ENCODE data around the gene PROM2. TPM values are rescaled to one million over a fixed set of nuclear protein-coding genes. Genes with fewer than 3 reads are reported as not detected.

The PROM2 gene
- total RNA-seq, 6 experiments from 2014 or later = 0.12 to 0.68 (median 0.35) TPM; not detected in 1

DNA sequence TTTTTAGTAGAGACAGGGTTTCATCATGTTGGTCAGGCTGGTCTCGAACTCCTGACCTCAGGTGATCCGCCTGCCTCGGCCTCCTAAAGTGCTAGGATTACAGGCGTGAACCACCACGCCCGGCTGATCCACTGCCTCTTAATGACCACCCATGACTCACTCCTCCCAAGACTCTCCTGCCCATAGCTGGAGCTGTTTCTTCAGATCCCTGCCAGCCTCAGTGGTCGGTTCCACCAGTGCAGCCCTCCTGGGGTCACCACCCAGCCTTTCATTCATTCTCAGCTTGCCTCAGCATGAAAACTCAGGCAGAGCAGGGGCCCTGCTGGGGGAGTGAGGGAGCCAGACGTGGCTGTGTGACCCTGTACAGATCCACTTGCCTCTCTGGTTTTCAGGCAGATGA is 35.4 kb downstream of the PROM2 start:
- no peaks in the 10 kb centered on the region for H3K9me3 Mint-ChIP-seq
- no peak for DNase-seq
- TF ChIP-seq, protein P1, sequence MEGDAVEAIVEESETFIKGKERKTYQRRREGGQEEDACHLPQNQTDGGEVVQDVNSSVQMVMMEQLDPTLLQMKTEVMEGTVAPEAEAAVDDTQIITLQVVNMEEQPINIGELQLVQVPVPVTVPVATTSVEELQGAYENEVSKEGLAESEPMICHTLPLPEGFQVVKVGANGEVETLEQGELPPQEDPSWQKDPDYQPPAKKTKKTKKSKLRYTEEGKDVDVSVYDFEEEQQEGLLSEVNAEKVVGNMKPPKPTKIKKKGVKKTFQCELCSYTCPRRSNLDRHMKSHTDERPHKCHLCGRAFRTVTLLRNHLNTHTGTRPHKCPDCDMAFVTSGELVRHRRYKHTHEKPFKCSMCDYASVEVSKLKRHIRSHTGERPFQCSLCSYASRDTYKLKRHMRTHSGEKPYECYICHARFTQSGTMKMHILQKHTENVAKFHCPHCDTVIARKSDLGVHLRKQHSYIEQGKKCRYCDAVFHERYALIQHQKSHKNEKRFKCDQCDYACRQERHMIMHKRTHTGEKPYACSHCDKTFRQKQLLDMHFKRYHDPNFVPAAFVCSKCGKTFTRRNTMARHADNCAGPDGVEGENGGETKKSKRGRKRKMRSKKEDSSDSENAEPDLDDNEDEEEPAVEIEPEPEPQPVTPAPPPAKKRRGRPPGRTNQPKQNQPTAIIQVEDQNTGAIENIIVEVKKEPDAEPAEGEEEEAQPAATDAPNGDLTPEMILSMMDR (IDR thresholded peaks at IDR 0.05) = no peak
- H3K36me3 Mint-ChIP-seq (ENCODE audit: low read depth) = no peaks in the 10 kb centered on the region
- H3K4me1 Mint-ChIP-seq (ENCODE audit: low read depth) = no peaks in the 10 kb centered on the region
- H3K27me3 Mint-ChIP-seq (ENCODE audit: insufficient read depth) = peaks cover 15% of the 10 kb centered on the region
- no peak overlapping the region for H3K4me3 Mint-ChIP-seq
- H3K27ac Mint-ChIP-seq = no peak overlapping the region

DNA sequence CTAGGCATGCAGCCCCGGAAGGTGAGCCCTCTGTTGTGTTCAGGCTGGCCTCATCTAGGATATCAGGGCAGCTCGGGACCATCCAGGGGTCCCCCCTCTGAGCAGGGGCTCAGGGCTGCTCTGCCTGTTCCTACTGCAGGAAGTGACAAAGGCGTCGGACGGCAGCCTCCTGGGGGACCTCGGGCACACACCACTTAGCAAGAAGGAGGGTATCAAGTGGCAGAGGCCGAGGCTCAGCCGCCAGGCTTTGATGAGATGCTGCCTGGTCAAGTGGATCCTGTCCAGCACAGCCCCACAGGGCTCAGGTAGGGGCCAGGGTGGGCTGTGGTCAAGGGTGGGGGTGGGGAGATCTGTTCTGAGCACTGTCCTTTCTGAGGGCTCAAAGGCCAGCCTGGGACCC is 36.0 kb downstream of the PROM2 start:
- DNase-seq = no peak
- TF ChIP-seq, protein P1 (IDR thresholded peaks at IDR 0.05) = no peak
- Mint-ChIP-seq H3K4me1 (ENCODE audit: low read depth) (peaks cover 5% of the 10 kb centered on the region), H3K4me3 (no peak overlapping the region), H3K27ac (no peak overlapping the region), H3K27me3 (ENCODE audit: insufficient read depth) (peaks cover 17% of the 10 kb centered on the region), H3K36me3 (ENCODE audit: low read depth) (no peaks in the 10 kb centered on the region), H3K9me3 (no peaks in the 10 kb centered on the region)

GRCh38 chr2:95310651-95311050 is 36.4 kb downstream of the PROM2 start:
- H3K4me3 Mint-ChIP-seq = no peak overlapping the region
- no peak overlapping the region for H3K27ac Mint-ChIP-seq
- TF ChIP-seq, protein P1 (IDR thresholded peaks at IDR 0.05) = no peak
- no peaks in the 10 kb centered on the region for H3K36me3 Mint-ChIP-seq (ENCODE audit: low read depth)
- H3K9me3 Mint-ChIP-seq = no peaks in the 10 kb centered on the region
- DNase-seq = no peak
- peaks cover 17% of the 10 kb centered on the region for H3K27me3 Mint-ChIP-seq (ENCODE audit: insufficient read depth)
- H3K4me1 Mint-ChIP-seq (ENCODE audit: low read depth) = peaks cover 9% of the 10 kb centered on the region

DNA sequence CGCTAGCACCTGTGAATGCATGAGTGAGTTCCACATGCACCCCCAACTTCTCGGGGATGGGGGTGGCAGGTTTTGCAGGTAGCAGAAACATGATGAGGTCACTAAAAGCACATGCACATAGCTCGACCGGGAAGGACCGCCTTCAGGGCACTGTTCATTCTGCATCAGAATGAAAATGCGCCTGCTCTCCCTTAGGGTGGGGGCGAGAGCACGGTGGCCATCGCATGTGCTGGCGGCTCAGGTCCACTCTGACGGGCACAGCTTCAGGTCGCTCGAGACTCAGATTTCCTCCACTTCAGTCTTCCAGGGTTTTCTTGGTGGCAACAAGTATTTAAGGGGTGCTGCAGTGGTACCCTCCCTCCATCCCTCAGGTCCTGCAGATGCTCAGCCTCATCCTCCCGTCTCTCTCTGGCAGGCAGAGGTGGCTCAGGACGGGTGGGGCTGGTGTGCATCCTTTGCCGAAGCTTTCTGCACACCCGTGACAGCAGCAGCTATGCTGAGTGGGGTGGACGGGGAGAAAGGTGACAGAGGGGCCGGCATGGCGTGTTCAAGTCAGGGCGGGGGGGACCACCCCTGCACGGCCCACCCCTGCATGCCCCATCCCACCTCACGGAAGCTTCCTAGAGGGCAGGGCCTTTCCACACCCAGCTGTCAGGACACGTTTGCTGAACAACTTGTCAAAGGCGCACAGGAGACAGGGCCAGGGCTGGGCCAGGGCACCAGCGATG is 37.7 kb downstream of the PROM2 start:
- H3K9me3 Mint-ChIP-seq = no peaks in the 10 kb centered on the region

DNA sequence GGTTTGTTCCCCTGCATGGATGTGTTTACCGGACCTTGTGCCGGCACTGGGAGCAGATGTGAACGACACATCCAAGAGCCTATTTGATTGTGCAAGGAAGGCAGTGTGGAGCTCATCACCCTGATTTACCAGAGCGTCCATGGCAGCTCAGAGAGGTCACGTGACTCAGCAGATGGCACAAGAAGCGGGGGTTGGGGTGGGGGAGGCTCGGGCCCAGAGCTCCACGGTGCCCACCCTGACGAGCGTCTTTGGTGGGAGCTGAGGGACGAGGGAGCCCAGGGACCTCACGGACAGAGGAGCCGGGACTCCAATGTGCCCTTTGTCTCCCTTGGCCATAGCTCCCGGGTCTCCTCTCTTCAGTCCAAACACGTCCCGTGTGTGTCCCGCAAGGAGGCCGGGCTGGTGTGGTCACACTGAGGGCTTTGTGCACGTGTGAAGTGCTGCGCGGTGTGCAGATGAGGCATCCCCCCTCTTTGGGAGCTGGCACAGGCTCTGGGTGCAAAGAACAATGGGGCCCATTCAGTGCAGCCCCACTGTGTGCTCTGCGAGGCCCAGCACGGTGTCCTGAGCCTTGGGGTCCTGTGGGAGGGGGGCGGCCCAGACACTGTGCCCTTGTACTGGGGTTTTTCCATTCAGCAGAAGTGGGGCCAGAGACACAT is 38.4 kb downstream of the PROM2 start:
- Mint-ChIP-seq H3K27ac (no peak overlapping the region), H3K9me3 (no peaks in the 10 kb centered on the region), H3K4me3 (no peak overlapping the region), H3K36me3 (ENCODE audit: low read depth) (no peaks in the 10 kb centered on the region), H3K4me1 (ENCODE audit: low read depth) (peaks cover 29% of the 10 kb centered on the region), H3K27me3 (ENCODE audit: insufficient read depth) (peaks cover 7% of the 10 kb centered on the region)
- TF ChIP-seq, protein P1 (IDR thresholded peaks at IDR 0.05) = no peak
- no peak for DNase-seq

More for the DNA sequence above, 37.7 kb downstream of the PROM2 start:
- H3K27ac Mint-ChIP-seq = no peak overlapping the region
- no peak overlapping the region for H3K4me3 Mint-ChIP-seq
- no peak for DNase-seq
- TF ChIP-seq, protein P1 (IDR thresholded peaks at IDR 0.05) = no peak
- no peaks in the 10 kb centered on the region for H3K36me3 Mint-ChIP-seq (ENCODE audit: low read depth)
- H3K4me1 Mint-ChIP-seq (ENCODE audit: low read depth) = peaks cover 22% of the 10 kb centered on the region
- peaks cover 9% of the 10 kb centered on the region for H3K27me3 Mint-ChIP-seq (ENCODE audit: insufficient read depth)

Measured in HFFc6 (cell line).